CD14-positive monocyte (primary cell): ENCODE data around the gene CDV3. TPM values are rescaled to one million over a fixed set of nuclear protein-coding genes. Genes with fewer than 3 reads are reported as not detected.

Experiments
- DNase-seq, 3 donors: peaks; one replicate each; pipeline ENCODE4 v3.0.0-alpha.2; 2011 to 2022
- H2AFZ ChIP-seq: 2 replicates; pipeline ENCODE4 v1.6.0; 2012; ENCODE audit warnings: mild to moderate bottlenecking, low read depth, low read length, inconsistent platforms; ENCODE audit not compliant: insufficient read depth, poor library complexity, severe bottlenecking
- H3K27ac ChIP-seq, 2 donors: 1 replicate in 1 of 2; 2 replicates in 1 of 2; pipeline ENCODE4 v1.5.1; 2012 to 2013; ENCODE audit warnings: low read length in 2 of 2, control low read depth in 1 of 2, inconsistent platforms in 1 of 2, low read depth in 1 of 2, mild to moderate bottlenecking in 1 of 2
- H3K27me3 ChIP-seq, 2 donors: one replicate each; pipeline versions ENCODE4 v1.6.0 to v1.6.1; 2011 to 2013; ENCODE audit warnings: low read length in 2 of 2; ENCODE audit not compliant: control insufficient read depth in 2 of 2, insufficient read depth in 2 of 2
- H3K36me3 ChIP-seq, 2 donors: replicated peaks in 1 of 2; 1 replicate in 1 of 2; 2 replicates in 1 of 2; pipeline versions ENCODE4 v1.5.1 to v1.6.1; 2012 to 2013; ENCODE audit warnings: low read length in 2 of 2, control low read depth in 1 of 2, inconsistent platforms in 1 of 2, mild to moderate bottlenecking in 1 of 2; ENCODE audit not compliant: insufficient read depth in 2 of 2, control insufficient read depth in 1 of 2
- H3K4me1 ChIP-seq, 2 donors: 1 replicate in 1 of 2; 2 replicates in 1 of 2; pipeline versions ENCODE4 v1.5.1 to v1.6.1; 2012 to 2013; ENCODE audit warnings: low read length in 2 of 2, control low read depth in 1 of 2, inconsistent platforms in 1 of 2, mild to moderate bottlenecking in 1 of 2, moderate library complexity in 1 of 2; ENCODE audit not compliant: insufficient read depth in 2 of 2, control insufficient read depth in 1 of 2
- H3K4me2 ChIP-seq: replicated peaks from 2 replicates; pipeline ENCODE3; 2012; ENCODE audit warnings: low read length, moderate library complexity, mild to moderate bottlenecking; ENCODE audit not compliant: poor library complexity, severe bottlenecking; ENCODE audit errors: extremely low read depth
- H3K4me3 ChIP-seq, 3 experiments: fragments of 200-600 bp in 1 of 3; sonication (generic) in 1 of 3; replicated peaks in 1 of 3; 1 replicate in 2 of 3; 2 replicates in 1 of 3; pipeline ENCODE4 v1.5.1; 2011 to 2013; ENCODE audit warnings: low read length in 3 of 3, mild to moderate bottlenecking in 3 of 3, control low read depth in 2 of 3, low read depth in 2 of 3, inconsistent platforms in 1 of 3, moderate library complexity in 1 of 3
- H3K79me2 ChIP-seq: 2 replicates; pipeline ENCODE4 v1.6.0; 2012; ENCODE audit warnings: mild to moderate bottlenecking, control low read depth, inconsistent platforms, low read length, moderate library complexity; ENCODE audit not compliant: insufficient read depth
- H3K9ac ChIP-seq: 2 replicates; pipeline ENCODE4 v1.6.0; 2017; ENCODE audit warnings: low read length, mild to moderate bottlenecking; ENCODE audit not compliant: insufficient read depth, poor library complexity, severe bottlenecking
- H3K9me3 ChIP-seq, 2 donors: replicated peaks in 1 of 2; 1 replicate in 1 of 2; 2 replicates in 1 of 2; pipeline versions ENCODE4 v1.5.1 to v1.6.1; 2012 to 2013; ENCODE audit warnings: low read length in 2 of 2, control low read depth in 1 of 2; ENCODE audit not compliant: control insufficient read depth in 1 of 2, insufficient read depth in 1 of 2
- H4K20me1 ChIP-seq: 2 replicates; pipeline ENCODE4 v1.6.0; 2012; ENCODE audit warnings: mild to moderate bottlenecking, low read length, control low read depth, moderate library complexity; ENCODE audit not compliant: insufficient read depth
- H3K27ac Mint-ChIP-seq, 7 donors: one replicate each; pipeline ENCODE4 v1.8.0; 2020; ENCODE audit warnings: mild to moderate bottlenecking in 7 of 7, mixed read lengths in 7 of 7, moderate library complexity in 6 of 7, inconsistent platforms in 2 of 7
- H3K27me3 Mint-ChIP-seq, 3 donors: one replicate each; pipeline ENCODE4 v1.8.0; 2021 to 2022; ENCODE audit warnings: low read depth in 3 of 3, mild to moderate bottlenecking in 3 of 3, mixed read lengths in 3 of 3, moderate library complexity in 3 of 3, inconsistent platforms in 1 of 3
- H3K36me3 Mint-ChIP-seq, 2 donors: one replicate each; pipeline ENCODE4 v1.8.0; 2020; ENCODE audit warnings: mixed read lengths in 2 of 2, inconsistent platforms in 1 of 2, mild to moderate bottlenecking in 1 of 2
- H3K4me1 Mint-ChIP-seq: one replicate; pipeline ENCODE4 v1.8.0; 2020; ENCODE audit warnings: mild to moderate bottlenecking, mixed read lengths
- H3K4me3 Mint-ChIP-seq, 2 donors: one replicate each; pipeline ENCODE4 v1.8.0; 2020; ENCODE audit warnings: mild to moderate bottlenecking in 2 of 2, mixed read lengths in 2 of 2, moderate library complexity in 1 of 2
- H3K9me3 Mint-ChIP-seq, 7 donors: one replicate each; pipeline ENCODE4 v1.8.0; 2020 to 2022; ENCODE audit warnings: mixed read lengths in 7 of 7, mild to moderate bottlenecking in 6 of 7, moderate library complexity in 6 of 7, inconsistent platforms in 2 of 7
- CTCF ChIP-seq: fragments of 200-600 bp; IDR thresholded peaks from one replicate; pipeline ENCODE4 v1.8.0; 2022; ENCODE audit warnings: antibody characterized with exemption, mild to moderate bottlenecking
- WGBS: methylation state at CpG from one replicate; pipeline ENCODE4 v1.1.5; 2013; ENCODE audit warnings: missing lambda C conversion rate; ENCODE audit not compliant: insufficient coverage; 5-methylcytosine and 5-hydroxymethylcytosine counted together
- intact Hi-C, 2 donors: fragments of 100-400 bp; cut with micrococcal nuclease; formaldehyde crosslinking; loops; one replicate each; pipeline versions ENCODE4 v1.15.0 to v1.15.1; 2023
- polyA plus RNA-seq, 3 donors: library from polyadenylated mRNA; depleted of rRNA in 1 of 3; unstranded in 2 of 3; stranded (reverse) in 1 of 3; fragments of 300-500 nt in 2 of 3; fragments of >200 nt in 1 of 3; fragmentation: Illumina TruSeq in 2 of 3; gene quantifications; 1 replicate in 2 of 3; 2 replicates in 1 of 3; pipeline ENCODE4 v1.2.3, GENCODE V29; 2012 to 2021

CDV3 gene
- polyA plus RNA-seq, 3 donors: 30.0 to 80.1 (median 30.3) TPM

GRCh38 chr3:133592843-133593242, 19.4 kb downstream of the CDV3 start:
- peaks cover 0 to 2% (median 0%) of the 10 kb centered on the region in 7 donors for H3K9me3 Mint-ChIP-seq
- Histone ChIP-seq H3K79me2 (peaks cover 2% of the 10 kb centered on the region), H3K4me1 (no peaks in the 10 kb centered on the region), H4K20me1 (peaks cover 39% of the 10 kb centered on the region), H3K27me3 (no peaks in the 10 kb centered on the region), H3K9me3 (no peaks in the 10 kb centered on the region), H3K9ac (no peak overlapping the region), H3K27ac (no peak overlapping the region), H3K4me2 (no peak overlapping the region), H2AFZ (no peak overlapping the region), H3K4me3 (no peak overlapping the region), H3K36me3 (peaks cover 22 to 23% of the 10 kb centered on the region in 2 donors)
- intact Hi-C loops: no loop called here
- H3K4me1 Mint-ChIP-seq: no peaks in the 10 kb centered on the region
- H3K27ac Mint-ChIP-seq: no peak overlapping the region
- H3K27me3 Mint-ChIP-seq: peaks cover 0 to 1% (median 0%) of the 10 kb centered on the region in 3 donors
- H3K4me3 Mint-ChIP-seq: no peak overlapping the region
- no peak for DNase-seq
- peaks cover 21 to 28% of the 10 kb centered on the region in 2 donors for H3K36me3 Mint-ChIP-seq
- TF ChIP-seq CTCF: no peak
- no CpG with 5 or more reads among the region's 5 CpGs for WGBS

- H3K4me1 ChIP-seq: no peaks in the 10 kb centered on the region
- H3K4me3 ChIP-seq: no peak overlapping the region
- Mint-ChIP-seq H3K27me3 (peaks cover 0 to 1% (median 0%) of the 10 kb centered on the region in 3 donors), H3K36me3 (peaks cover 21 to 28% of the 10 kb centered on the region in 2 donors), H3K9me3 (peaks cover 0 to 2% (median 0%) of the 10 kb centered on the region in 7 donors), H3K27ac (no peak overlapping the region), H3K4me1 (no peaks in the 10 kb centered on the region), H3K4me3 (no peak overlapping the region)
- H3K36me3 ChIP-seq: peaks cover 18 to 23% of the 10 kb centered on the region in 2 donors
- H3K9ac ChIP-seq: no peak overlapping the region
- H3K4me2 ChIP-seq: no peak overlapping the region
- no peaks in the 10 kb centered on the region for H3K9me3 ChIP-seq
- H3K27ac ChIP-seq: no peak overlapping the region
- intact Hi-C loops: no loop called here
- H3K27me3 ChIP-seq: no peaks in the 10 kb centered on the region
- no peak for DNase-seq
- peaks cover 35% of the 10 kb centered on the region for H4K20me1 ChIP-seq
- 100% methylated on average over 2 of the region's 2 CpGs for WGBS
- no peaks in the 10 kb centered on the region for H3K79me2 ChIP-seq
- no peak overlapping the region for H2AFZ ChIP-seq
- no peak for TF ChIP-seq CTCF
These were observed 19.8 kb downstream of the CDV3 start for GRCh38 chr3:133593243-133593642.
